KOPT-K1 (cell line): ENCODE data around the gene ADIPOR1.
"Not testable (repeated sequence)": the region's sequence is repeated elsewhere in the genome, so short reads cannot be mapped to it uniquely, and the experiment has no call there.

Experiments
- H3K27ac ChIP-seq: fragments of 200-600 bp; sonication (generic); 2 replicates; pipeline ENCODE4 v1.5.1; 2016; ENCODE audit warnings: antibody characterized with exemption, mild to moderate bottlenecking, low read depth, low read length; ENCODE audit not compliant: poor library complexity, severe bottlenecking
- H3K36me3 ChIP-seq: fragments of 200-600 bp; sonication (generic); 2 replicates; pipeline ENCODE4 v1.5.1; 2017; ENCODE audit warnings: antibody characterized with exemption, mild to moderate bottlenecking, low read length, moderate library complexity; ENCODE audit not compliant: insufficient read depth
- H3K9me3 ChIP-seq: fragments of 200-600 bp; sonication (generic); 2 replicates; pipeline ENCODE4 v1.5.1; 2017; ENCODE audit warnings: antibody characterized with exemption, low read length, mild to moderate bottlenecking; ENCODE audit not compliant: insufficient read depth, poor library complexity, severe bottlenecking

ADIPOR1 gene

DNA sequence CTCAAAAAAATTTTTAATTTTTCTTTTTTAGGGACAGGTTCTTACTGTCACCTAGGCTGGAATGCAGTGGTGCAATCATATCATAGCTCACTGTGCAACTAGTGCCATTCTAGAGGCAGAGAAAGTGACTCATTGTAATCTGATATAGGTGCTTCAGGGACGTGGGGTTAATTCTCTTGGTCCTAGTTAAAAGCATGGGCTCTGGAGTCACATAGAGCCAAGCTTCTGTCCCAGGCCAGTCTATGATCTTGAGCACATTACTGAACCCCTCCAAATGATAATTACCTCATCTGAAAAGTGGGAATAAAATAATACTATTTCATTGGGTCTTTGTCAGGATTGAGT, 1.1 kb upstream of the ADIPOR1 start:
- H3K9me3 ChIP-seq = no peaks in the 10 kb centered on the region
- no peak overlapping the region for H3K27ac ChIP-seq
- peaks cover 13% of the 10 kb centered on the region; the same call in 1 of the 2 replicates for H3K36me3 ChIP-seq

DNA sequence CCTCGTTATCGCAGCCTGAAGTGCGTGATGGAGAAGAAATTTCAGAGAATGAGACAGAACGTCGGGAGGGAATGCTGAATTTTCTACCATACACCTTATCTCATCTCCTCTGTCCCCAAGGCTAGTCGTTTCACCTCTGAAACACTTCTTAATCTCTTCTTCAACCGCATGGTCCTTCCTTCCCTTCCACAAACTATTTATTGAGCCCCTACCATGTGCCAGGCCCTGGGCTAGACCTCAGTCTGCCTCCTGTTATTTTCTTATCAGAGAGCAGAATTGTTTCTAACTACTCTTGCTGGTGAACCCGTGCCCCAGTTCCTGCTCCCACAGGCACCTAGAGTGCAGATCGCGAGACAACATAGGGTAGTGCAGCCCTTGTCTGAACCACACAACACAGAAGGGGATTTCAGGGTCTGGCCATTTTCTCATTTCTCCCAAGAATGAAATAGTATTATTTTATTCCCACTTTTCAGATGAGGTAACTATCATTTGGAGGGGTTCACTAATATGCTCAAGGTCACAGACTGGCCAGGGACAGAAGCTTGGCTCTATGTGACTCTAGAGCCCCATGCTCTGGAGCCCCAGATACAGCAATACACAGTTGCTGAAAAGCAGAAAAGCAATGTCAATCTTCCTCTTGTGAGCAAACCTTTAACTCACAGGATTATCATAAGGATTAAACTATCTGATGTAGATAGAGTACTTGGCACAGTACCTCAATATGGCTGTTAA, 598 bp upstream of the ADIPOR1 start:
- Histone ChIP-seq H3K27ac (no peak overlapping the region), H3K9me3 (no peaks in the 10 kb centered on the region), H3K36me3 (peaks cover 18% of the 10 kb centered on the region; the same call in 1 of the 2 replicates)

DNA sequence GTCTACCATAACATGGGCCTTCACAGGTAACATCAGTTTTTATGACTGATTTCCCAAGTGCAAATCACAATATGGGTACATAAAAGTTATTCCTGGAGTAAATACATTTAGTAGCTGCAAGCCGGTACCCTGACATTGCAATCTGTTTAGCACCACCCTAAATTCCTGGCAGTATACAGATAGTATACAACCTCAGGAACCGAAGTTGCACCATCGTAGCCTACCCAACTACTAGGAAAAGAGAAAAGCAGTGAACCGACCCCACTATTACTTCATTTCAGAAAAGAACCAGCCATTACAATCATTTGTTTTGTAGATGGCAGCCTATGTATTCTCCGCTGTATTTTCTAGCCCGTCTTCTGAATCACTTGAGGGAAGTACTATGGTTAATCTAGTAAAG, 1.1 kb downstream of the ADIPOR1 start:
- Histone ChIP-seq H3K9me3 (no peaks in the 10 kb centered on the region), H3K27ac (peak overlapping the region; percentile 76), H3K36me3 (peaks cover 17% of the 10 kb centered on the region; the same call in 1 of the 2 replicates)

DNA sequence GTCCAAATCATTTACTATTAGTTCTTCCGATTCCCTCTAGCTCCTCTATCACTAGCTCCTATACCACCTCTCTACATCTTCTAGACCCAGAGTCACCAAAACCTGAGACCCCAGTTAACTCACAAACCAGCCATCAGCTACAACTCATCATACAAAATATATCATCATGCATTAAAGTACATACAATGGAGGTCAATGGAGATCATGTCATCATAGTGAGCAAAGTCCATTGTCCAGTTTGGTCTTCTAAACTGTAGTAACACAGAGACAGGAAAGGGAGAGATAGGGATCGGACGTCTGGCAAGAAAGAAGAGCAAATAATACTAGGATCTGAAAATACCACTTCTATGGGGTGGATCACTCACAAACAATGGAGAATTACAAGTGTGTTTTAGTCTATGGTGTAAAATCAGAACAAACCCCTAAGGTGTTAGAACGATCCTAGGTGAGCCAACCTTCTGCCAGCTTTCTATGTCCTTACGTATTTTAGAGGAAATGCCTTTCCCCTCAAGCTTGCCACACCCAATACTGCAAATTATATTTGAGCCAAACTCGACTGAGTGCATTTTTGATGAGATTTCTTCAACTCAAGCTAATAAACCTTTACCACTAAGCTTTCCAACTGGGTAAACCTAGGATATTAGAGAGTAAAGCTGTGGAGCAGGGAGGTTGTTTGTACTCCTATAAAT, 3.9 kb downstream of the ADIPOR1 start:
- H3K27ac ChIP-seq = no peak overlapping the region
- H3K9me3 ChIP-seq = no peaks in the 10 kb centered on the region
- peaks cover 45% of the 10 kb centered on the region for H3K36me3 ChIP-seq

DNA sequence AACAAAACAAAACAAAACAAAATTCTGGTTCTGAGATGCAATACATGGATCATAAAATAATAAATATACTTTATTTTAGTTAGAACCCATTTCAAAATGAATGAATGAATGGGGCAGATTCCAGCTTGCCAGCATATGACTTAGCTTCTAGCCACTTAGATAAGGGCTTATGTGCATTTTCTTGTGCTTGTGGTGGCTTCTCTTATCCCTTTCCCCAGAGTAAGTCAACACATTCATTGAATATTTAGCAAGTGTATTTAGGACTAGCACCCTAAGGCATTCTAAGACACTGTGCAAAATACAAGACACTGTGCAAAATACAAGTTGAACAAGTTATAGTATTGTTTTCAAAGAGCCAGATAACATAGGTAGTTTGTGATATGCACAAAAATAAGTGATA, 4.7 kb downstream of the ADIPOR1 start:
- Histone ChIP-seq H3K27ac (no peak overlapping the region), H3K9me3 (no peaks in the 10 kb centered on the region), H3K36me3 (peaks cover 53% of the 10 kb centered on the region)

DNA sequence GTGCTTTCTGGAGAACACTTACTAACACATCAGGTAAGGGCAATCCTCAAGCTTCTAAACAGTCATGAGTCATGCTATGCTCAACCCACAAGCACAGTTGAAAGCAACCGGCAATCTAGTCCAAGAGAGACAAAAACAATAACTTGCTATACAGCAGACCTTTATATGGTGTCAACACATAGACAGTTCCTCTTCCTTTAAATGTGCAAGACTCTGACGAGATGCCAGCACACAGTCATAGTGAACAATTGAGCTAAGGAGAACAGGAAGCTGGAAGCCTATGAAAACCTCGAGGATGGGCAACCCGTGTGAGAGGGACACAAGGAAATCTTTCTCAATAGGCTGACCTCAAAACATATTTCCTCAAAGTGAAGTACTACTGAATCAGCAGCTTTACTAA, 5.3 kb downstream of the ADIPOR1 start:
- no peaks in the 10 kb centered on the region for H3K9me3 ChIP-seq
- no peak overlapping the region for H3K27ac ChIP-seq
- H3K36me3 ChIP-seq = peaks cover 58% of the 10 kb centered on the region

DNA sequence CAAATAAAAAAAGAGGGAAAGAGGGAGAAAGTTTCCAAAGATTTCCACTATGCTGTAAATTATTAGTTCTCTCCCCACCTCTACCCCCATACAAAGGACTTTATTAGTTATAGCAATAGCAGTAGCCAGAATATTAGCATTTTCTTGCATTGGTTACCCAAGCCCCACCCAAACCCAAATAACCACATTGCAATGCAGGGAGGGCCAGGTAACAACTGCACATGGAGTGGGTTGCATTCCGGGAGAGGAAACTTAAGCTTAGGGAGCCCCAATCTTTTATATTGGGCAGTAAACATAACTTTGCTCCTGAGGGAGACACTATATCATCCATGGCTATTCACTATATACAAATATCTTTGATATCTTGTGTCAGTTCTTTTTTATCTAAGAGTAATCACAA, 6.0 kb downstream of the ADIPOR1 start:
- Histone ChIP-seq H3K36me3 (peaks cover 60% of the 10 kb centered on the region), H3K27ac (no peak overlapping the region)

DNA sequence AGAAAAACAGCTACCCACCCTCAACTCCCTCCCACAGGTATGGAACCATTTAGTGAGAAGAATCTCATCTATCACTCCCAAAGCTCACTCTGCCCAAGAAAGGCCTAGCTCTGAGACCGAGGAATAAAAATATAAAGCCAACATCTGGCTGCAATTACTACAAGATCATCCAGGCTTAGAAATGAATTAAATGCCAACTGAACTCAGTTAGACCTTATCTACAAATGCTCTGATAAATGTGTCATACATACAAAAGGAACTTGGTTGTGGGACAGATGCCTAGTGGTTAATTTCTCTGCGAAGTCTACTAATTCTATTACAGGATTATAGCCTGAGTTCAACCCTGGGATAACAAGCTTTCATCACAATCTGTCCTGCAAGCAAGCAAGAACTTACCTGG, 6.7 kb downstream of the ADIPOR1 start:
- Histone ChIP-seq H3K27ac (no peak overlapping the region), H3K36me3 (peaks cover 67% of the 10 kb centered on the region), H3K9me3 (no peaks in the 10 kb centered on the region)

More for the DNA sequence above, 6.0 kb downstream of the ADIPOR1 start:
- H3K9me3 ChIP-seq = no peaks in the 10 kb centered on the region

DNA sequence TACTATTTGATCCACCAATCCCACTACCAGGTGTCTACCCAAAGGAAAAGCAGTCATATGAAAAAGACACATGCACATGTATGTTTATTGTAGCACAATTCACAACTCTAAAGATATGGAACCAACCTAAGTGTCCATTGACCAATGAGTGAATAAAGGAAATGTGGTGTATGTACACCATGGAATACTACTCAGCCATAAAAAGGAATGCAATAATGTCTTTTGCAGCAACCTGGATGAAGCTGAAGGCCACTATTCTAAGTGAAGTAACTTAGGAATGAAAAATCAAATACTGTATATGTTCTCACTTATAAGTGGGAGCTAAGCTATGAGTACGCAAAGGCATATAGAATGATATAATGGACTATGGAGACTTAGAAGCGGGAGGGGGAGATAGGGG, 12.6 kb downstream of the ADIPOR1 start:
- Histone ChIP-seq H3K9me3 (no peaks in the 10 kb centered on the region), H3K36me3 (peaks cover 93% of the 10 kb centered on the region), H3K27ac (no peak overlapping the region)

DNA sequence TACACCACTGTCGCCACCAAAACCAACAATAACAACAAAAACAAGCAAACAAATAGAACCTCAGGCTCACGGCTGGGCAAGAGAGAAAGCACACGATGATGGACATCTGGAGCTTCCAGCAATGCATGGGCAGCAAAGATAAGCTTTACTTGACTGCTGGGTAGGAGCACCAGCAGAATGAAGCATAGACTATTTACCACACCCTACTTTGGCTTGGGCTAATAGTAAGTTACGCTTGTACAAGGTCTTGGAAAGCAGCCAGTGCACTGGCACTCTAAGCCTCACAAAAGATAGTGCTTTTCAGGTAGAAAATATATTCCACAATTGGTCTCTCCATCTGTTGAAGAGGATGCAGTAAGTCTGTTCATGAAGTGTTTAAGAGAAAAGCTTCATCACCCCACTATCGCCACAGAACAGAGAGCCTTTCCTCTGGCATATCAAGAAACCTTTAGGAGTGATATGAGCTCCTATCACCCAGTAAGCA, 13.6 kb downstream of the ADIPOR1 start:
- Histone ChIP-seq H3K36me3 (peaks cover 90% of the 10 kb centered on the region), H3K9me3 (no peaks in the 10 kb centered on the region), H3K27ac (no peak overlapping the region)

DNA sequence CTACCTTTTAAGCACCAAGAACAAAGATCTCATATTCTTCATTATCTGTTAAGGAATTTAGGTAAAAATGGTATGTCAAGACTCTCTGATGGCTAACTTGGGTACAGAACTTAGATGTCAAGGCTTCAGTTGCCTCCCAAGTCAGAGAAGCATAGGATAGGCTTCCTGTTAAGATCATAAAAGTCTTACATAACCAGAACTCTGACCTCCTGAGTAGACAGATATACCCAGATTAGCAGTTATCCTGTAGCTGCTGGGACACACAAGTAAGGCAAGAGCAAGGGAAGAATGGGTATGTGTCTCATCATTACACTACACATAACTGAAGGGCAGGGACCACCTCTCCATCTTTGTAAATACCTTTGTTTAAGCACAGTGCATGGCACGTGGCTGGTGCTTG, 15.7 kb downstream of the ADIPOR1 start:
- no peak overlapping the region for H3K27ac ChIP-seq
- H3K36me3 ChIP-seq = peaks cover 79% of the 10 kb centered on the region

DNA sequence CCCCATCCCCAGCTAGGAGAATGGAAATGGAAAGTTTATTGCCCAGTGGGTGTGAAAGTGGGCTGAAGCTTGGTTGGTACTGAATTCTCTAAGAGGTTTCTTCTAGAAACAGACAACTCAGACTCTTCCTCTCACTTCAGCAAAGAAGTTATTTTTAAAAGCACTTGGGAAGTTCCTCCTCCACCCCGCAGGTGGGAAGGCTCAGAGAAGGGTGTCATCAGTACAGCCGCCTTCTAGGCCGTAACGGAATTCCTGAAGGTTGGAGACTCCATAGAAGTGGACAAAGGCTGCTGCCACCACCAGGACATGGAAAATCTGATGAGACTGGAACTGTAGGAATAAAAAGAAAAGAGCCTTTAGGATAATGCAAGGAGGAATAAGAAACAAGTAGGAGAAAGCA, 16.7 kb downstream of the ADIPOR1 start:
- Histone ChIP-seq H3K36me3 (peaks cover 70% of the 10 kb centered on the region), H3K9me3 (no peaks in the 10 kb centered on the region), H3K27ac (no peak overlapping the region)

More for the DNA sequence above, 15.7 kb downstream of the ADIPOR1 start:
- H3K9me3 ChIP-seq = no peaks in the 10 kb centered on the region

DNA sequence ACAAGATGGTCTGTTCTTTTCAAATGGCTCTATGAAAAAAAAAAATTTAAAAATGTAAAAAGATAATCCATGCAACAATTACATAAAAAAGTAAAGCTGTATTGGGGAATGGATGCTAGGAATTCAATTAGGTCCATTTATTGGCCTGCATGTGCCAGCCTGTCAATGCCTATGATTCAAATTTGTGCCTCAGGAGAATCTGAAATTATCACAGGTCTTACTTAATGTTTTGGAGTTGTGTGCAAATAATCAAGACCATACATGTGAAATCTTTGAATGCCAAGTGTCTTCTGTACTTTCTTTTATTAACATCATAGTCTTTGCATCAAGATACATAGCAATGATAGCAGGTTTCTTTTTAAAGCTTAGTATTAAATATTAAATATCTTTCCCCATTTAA, 17.6 kb downstream of the ADIPOR1 start:
- Histone ChIP-seq H3K36me3 (peaks cover 62% of the 10 kb centered on the region), H3K9me3 (no peaks in the 10 kb centered on the region), H3K27ac (no peak overlapping the region)

DNA sequence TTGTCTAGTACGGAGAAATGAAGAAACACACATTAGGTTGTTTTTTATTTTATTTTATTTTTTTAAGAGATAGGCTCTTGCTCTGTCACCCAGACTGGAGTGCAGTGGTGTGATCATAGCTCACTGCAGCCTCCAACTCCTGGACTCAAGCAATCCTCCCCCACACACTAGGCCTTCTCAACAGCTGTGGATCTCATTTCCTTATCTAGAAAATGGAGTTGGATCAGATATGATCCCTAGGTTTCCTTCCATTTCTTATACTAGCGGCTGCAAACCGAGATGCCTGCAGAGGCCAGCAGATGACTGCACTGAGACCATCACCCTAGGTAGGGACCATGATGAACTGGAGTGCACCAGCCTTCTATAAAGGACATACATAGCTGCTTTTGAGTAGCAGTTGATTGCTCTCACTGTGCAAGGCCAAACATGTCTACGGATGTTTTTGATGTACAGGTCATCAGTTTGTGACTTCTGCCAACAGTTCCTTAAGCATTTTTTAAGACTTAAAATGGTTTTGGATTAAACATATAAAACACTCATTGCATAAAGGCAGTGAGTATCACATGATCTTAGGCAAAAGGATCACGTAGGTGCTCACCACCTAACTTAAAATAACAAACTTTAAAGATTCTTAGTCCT, 19.7 kb downstream of the ADIPOR1 start:
- H3K27ac ChIP-seq = no peak overlapping the region
- no peaks in the 10 kb centered on the region for H3K9me3 ChIP-seq
- peaks cover 41% of the 10 kb centered on the region for H3K36me3 ChIP-seq

DNA sequence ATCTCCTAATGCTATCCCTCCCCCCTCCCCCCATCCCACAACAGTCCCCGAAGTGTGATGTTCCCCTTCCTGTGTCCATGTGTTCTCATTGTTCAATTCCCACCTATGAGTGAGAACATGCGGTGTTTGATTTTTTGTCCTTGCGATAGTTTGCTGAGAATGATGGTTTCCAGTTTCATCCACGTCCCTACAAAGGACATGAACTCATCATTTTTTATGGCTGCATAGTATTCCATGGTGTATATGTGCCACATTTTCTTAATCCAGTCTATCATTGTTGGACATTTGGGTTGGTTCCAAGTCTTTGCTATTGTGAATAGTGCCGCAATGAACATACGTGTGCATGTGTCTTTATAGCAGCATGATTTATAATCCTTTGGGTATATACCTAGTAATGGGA, 21.7 kb downstream of the ADIPOR1 start:
- H3K9me3 ChIP-seq, H3K27ac ChIP-seq: not testable (repeated sequence)
- peaks cover 22% of the 10 kb centered on the region for H3K36me3 ChIP-seq
